Measurements from ENCODE around the gene CNGA4.

Gene CNGA4

DNA sequence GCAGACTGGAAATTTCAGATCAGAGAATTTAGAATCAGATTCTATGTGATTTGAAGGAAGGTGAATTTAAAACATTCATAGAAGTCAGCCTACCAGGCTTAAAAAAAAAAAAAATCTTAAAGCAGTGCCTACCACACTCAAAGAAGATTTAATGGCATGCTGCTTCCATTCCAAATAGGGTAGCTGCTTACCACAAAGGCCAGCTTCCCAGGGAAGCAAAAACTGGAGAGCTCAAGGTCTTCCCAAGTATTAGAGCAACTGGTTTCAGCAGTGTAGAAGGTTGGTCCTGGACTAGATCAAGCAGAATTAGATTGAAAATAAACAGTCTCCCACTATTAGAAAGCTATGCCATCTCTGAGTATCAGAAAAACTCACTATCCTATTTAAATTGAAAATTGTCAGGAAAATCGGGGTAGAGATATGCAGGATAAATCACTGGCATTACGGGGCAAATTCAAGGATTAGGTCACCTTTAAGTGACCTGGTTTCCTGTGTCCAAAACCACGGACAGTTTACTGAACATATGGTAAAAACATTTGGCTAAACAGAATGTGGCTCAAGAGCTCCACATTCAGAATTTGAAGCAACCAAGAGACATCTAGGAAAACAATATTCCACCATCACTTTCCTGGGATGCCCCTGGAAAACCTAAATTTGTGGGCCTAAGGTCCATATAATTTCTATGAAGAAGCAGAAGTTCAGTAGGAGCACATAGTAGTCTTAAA is 32.3 kb upstream of the CNGA4 start:
- Histone ChIP-seq H3K36me3 (replicated peaks) (peaks cover 6% of the 10 kb centered on the region), H3K27me3 (ENCODE audit: low read depth) (no peaks in the 10 kb centered on the region), H3K4me1 (no peaks in the 10 kb centered on the region), H3K4me3 (no peak overlapping the region), H3K9me3 (no peaks in the 10 kb centered on the region)
- DNase-seq (ENCODE audit: low spot score in 2 of 2): no peak
- in situ Hi-C loops (cut with MboI; ENCODE audit: low sequenced_read_pairs): no loop called here

DNA sequence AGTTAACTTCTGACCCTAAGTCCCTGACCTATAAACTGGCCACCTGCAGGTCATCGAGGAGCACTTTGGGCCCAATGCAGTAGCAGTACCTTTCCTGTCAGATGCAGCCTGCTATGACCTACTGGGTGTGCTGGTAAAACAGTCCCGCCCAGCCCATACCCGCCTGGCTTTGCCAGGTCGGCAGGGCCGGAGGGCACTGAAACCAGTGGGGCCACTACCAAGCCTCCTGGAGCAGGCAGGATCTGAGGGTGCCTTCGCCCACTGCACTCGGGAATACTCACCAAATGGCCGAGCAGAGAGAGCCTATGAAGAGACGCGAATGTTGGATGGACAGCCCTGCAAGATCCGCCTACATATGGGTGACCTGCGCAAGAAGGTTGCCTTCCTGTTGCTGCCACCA is 29.1 kb upstream of the CNGA4 start:
- in situ Hi-C loops (cut with MboI; ENCODE audit: low sequenced_read_pairs): no loop called here
- no peaks in the 10 kb centered on the region for H3K27me3 ChIP-seq (ENCODE audit: low read depth)
- H3K36me3 ChIP-seq (replicated peaks): peaks cover 8% of the 10 kb centered on the region
- H3K4me1 ChIP-seq: no peaks in the 10 kb centered on the region
- H3K9me3 ChIP-seq: no peaks in the 10 kb centered on the region
- H3K4me3 ChIP-seq: no peak overlapping the region
- DNase-seq (ENCODE audit: low spot score in 2 of 2): no peak

DNA sequence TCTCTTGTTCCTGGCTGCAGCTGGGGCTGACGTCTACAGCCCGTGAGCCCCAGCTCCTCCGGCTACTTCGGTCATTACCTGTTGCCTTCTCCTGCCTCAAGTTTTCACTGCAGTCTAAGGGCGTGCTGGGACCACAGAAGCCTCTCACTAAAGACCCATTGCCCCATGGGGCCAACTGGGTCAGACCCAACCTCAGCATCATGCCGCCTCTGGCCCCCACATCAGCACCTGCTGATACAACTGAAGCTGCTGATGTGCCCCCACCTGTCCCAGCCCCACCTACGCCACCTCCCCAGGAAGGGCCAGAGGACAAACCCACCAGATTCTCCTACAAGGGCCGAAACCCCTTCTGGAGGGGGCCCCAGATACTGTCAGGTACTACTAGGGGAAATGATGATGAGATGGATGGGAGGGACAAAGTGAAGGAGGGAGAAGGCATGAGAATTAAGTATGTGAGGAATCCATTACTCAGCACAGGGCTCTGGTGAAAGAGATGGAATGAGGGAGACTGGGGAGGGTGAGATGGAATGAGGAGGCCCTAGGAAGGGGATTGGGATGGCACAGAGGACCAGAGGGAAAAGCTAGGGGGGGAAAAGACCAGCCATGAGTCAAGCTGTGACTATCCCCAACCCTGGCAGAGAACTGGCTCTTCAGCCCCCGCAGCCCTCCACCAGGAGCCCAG is 28.5 kb upstream of the CNGA4 start:
- H3K9me3 ChIP-seq: no peaks in the 10 kb centered on the region
- in situ Hi-C loops (cut with MboI; ENCODE audit: low sequenced_read_pairs): no loop called here
- peaks cover 8% of the 10 kb centered on the region for H3K36me3 ChIP-seq (replicated peaks)
- H3K4me1 ChIP-seq: no peaks in the 10 kb centered on the region
- DNase-seq (ENCODE audit: low spot score in 2 of 2): no peak
- H3K27me3 ChIP-seq (ENCODE audit: low read depth): no peaks in the 10 kb centered on the region
- H3K4me3 ChIP-seq: no peak overlapping the region

DNA sequence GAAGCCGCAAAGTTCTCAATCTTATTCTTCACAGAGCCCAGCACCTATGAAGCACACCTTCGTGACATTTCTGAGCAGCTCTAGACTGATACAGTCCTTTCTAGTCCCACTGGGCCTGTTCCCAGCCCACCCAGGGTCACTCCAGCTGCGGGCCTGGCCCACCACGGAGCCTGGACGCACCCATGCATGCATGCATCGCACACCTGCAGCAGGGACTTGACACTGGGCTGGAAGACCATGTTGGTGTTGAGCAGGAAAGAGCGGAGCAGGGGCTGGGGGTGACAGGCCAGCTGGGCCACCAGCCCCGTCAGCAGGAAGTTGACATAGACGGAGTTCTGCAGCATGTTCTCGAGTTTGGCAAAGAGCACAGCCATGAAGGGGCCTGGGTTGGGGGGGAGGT is 24.4 kb upstream of the CNGA4 start:
- in situ Hi-C loops (cut with MboI; ENCODE audit: low sequenced_read_pairs): no loop called here
- Histone ChIP-seq H3K9me3 (no peaks in the 10 kb centered on the region), H3K4me1 (no peaks in the 10 kb centered on the region), H3K36me3 (replicated peaks) (peaks cover 17% of the 10 kb centered on the region), H3K27me3 (ENCODE audit: low read depth) (no peaks in the 10 kb centered on the region), H3K4me3 (no peak overlapping the region)
- DNase-seq (ENCODE audit: low spot score in 2 of 2): no peak

DNA sequence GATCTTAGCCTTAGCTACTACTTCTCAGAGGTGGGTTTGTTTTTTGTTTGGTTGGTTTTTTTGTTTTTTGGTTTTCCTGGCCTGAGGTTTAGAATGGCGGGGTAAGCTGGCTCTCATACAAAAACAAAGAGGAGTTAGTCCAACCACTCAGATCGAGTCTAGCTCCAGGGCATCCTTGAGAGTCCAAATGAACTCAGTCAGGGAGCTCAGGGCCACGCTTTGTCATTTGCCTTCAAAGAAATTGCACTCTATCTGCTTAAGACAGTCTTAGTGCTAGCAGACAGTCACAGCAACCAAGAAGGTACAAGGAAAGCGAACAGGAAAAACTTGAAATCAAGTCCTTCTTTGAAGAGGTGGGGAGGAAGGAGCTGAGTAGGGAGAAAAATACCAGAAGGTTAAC is 22.4 kb upstream of the CNGA4 start:
- Histone ChIP-seq H3K4me3 (no peak overlapping the region), H3K27me3 (ENCODE audit: low read depth) (no peaks in the 10 kb centered on the region), H3K36me3 (replicated peaks) (peaks cover 18% of the 10 kb centered on the region), H3K9me3 (no peaks in the 10 kb centered on the region), H3K4me1 (no peaks in the 10 kb centered on the region)
- in situ Hi-C loops (cut with MboI; ENCODE audit: low sequenced_read_pairs): no loop called here
- DNase-seq (ENCODE audit: low spot score in 2 of 2): no peak

DNA sequence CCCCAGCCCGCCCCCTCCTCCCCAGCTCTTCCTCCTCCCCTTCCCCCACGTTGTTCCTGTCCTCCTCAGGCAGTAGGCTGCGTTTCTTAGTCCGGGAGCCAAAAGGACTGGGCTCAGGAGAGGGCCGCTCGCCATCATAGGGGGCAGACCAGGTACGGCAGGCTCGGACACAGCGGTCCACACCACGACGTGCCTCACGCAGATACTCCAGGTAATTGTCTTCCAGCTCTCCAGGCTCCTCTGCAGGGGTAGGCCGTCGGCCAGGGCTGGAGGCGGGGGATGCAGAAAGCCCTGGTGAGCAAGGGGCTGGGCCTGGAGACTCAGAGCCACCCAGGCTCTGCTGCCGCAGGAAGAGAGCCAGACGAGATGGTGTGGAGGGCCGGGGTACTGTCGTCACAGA is 21.2 kb upstream of the CNGA4 start:
- in situ Hi-C loops (cut with MboI; ENCODE audit: low sequenced_read_pairs): no loop called here

DNA sequence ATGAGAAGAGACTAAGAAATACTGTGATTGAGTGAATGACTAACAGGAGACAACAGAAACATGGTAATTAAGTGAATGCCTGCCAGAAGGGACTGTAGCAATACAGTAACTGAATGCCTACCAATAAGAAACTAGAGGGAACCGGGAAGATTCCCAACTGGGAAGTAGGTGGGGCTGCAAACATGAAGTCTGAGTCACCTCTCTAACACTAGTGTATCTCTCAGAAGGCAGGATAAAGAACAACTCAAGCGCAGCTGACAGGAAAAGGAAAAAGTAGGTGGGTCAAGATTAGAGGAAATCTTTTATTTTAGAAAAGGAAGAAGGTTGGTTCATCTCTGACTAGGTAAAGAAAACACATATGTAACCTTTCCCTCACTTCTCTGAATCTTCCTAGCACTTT is 19.5 kb upstream of the CNGA4 start:
- no peaks in the 10 kb centered on the region for H3K9me3 ChIP-seq
- DNase-seq (ENCODE audit: low spot score in 2 of 2): no peak
- H3K36me3 ChIP-seq (replicated peaks): peaks cover 37% of the 10 kb centered on the region
- H3K4me1 ChIP-seq: no peaks in the 10 kb centered on the region
- no peak overlapping the region for H3K4me3 ChIP-seq
- no peaks in the 10 kb centered on the region for H3K27me3 ChIP-seq (ENCODE audit: low read depth)
- in situ Hi-C loops (cut with MboI; ENCODE audit: low sequenced_read_pairs): no loop called here

More for the DNA sequence above, 21.2 kb upstream of the CNGA4 start:
- Histone ChIP-seq H3K4me3 (no peak overlapping the region), H3K36me3 (replicated peaks) (peaks cover 27% of the 10 kb centered on the region), H3K27me3 (ENCODE audit: low read depth) (no peaks in the 10 kb centered on the region), H3K4me1 (no peaks in the 10 kb centered on the region), H3K9me3 (no peaks in the 10 kb centered on the region)
- no peak for DNase-seq (ENCODE audit: low spot score in 2 of 2)

DNA sequence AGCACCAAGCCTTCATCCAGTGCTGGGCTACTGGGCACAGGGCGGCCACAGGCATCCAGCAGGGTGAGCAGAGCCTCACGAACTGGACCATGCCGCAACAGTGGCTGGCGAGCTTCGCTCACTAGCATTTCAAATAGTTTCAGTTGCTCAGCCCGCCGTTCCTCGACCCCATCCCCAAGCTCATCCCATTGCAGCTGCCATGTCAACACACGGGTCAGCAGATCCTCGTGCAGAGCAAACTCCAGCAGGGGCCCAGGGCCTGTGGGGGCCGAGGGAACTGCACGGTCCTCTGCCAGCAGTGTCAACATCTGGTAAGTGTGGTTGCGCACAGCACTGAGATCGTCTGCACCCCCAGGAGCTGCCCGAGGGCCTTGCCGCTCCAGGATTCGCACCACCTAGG is 15.0 kb upstream of the CNGA4 start:
- Histone ChIP-seq H3K27me3 (ENCODE audit: low read depth) (no peaks in the 10 kb centered on the region), H3K4me1 (peaks cover 7% of the 10 kb centered on the region; the same call in 1 of the 2 replicates), H3K9me3 (no peaks in the 10 kb centered on the region), H3K36me3 (replicated peaks) (peaks cover 34% of the 10 kb centered on the region), H3K4me3 (no peak overlapping the region)
- no peak for DNase-seq (ENCODE audit: low spot score in 2 of 2)
- in situ Hi-C loops (cut with MboI; ENCODE audit: low sequenced_read_pairs): no loop called here

DNA sequence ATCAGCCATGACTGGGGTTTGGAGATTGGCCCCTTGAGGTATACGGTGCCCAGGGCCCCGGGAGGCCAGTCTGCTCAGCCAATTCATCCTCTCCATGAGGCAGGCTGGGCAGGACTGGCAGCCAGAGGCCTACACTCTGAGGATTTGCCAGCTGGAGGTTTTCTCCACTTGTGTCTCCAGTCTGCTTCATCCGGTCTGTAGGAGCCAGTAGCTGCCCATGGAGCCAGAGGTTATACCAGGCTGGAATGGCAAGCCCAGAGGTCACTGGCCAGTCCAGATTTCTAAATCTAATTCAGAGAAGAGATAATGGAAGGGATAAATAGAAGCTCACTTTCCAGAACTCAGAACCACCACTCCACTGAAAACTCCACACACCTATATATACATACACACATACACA is 14.5 kb upstream of the CNGA4 start:
- DNase-seq (ENCODE audit: low spot score in 2 of 2): no peak
- peaks cover 7% of the 10 kb centered on the region; the same call in 1 of the 2 replicates for H3K4me1 ChIP-seq
- no peaks in the 10 kb centered on the region for H3K27me3 ChIP-seq (ENCODE audit: low read depth)
- H3K9me3 ChIP-seq: no peaks in the 10 kb centered on the region
- H3K4me3 ChIP-seq: no peak overlapping the region
- H3K36me3 ChIP-seq (replicated peaks): peaks cover 30% of the 10 kb centered on the region
- in situ Hi-C loops (cut with MboI; ENCODE audit: low sequenced_read_pairs): no loop called here

DNA sequence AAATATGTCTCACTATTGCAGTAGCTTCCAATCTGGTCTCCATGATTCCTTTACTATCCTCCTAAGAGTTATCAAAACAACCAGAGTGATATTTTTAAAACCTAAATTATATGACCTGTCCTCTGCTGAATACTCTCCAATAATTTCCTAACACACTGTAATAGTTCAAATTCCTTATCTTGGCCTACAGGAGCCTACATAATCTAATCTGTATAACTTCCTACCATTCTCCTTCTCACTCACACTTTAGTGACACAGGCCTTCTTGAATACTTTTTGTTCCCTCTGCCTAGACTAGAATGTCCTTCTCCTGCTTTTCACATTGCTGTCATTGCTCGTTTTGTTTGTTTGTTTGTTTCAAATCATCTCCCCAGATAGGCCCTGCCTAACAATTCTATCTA is 13.9 kb upstream of the CNGA4 start:
- H3K27me3 ChIP-seq (ENCODE audit: low read depth): no peaks in the 10 kb centered on the region
- in situ Hi-C loops (cut with MboI; ENCODE audit: low sequenced_read_pairs): no loop called here
- DNase-seq (ENCODE audit: low spot score in 2 of 2): no peak

DNA sequence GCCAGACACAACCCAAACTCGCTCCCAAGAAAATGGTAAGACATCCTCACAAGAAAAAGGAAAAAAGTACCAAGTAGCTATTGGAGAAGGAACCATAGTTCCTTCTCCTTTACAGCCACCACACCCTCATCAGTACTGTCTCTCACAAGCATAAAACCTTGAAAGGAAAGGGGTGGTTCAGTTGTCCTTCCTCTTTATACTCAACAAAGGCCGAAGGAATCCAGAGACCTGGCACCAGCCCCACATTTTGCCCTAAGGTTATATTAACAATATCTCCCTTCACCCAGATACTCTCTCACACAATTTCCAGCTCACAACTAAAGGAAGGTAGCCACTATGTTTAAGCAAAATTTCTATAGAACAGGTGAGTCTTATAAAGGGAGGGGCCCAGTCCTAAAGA is 13.0 kb upstream of the CNGA4 start:
- no peak for DNase-seq (ENCODE audit: low spot score in 2 of 2)
- Histone ChIP-seq H3K4me3 (no peak overlapping the region), H3K9me3 (no peaks in the 10 kb centered on the region), H3K36me3 (replicated peaks) (peaks cover 25% of the 10 kb centered on the region), H3K27me3 (ENCODE audit: low read depth) (no peaks in the 10 kb centered on the region), H3K4me1 (peaks cover 7% of the 10 kb centered on the region; the same call in 1 of the 2 replicates)
- in situ Hi-C loops (cut with MboI; ENCODE audit: low sequenced_read_pairs): no loop called here

More for the DNA sequence above, 13.9 kb upstream of the CNGA4 start:
- peaks cover 7% of the 10 kb centered on the region; the same call in 1 of the 2 replicates for H3K4me1 ChIP-seq
- no peaks in the 10 kb centered on the region for H3K9me3 ChIP-seq
- peaks cover 25% of the 10 kb centered on the region for H3K36me3 ChIP-seq (replicated peaks)
- H3K4me3 ChIP-seq: no peak overlapping the region

DNA sequence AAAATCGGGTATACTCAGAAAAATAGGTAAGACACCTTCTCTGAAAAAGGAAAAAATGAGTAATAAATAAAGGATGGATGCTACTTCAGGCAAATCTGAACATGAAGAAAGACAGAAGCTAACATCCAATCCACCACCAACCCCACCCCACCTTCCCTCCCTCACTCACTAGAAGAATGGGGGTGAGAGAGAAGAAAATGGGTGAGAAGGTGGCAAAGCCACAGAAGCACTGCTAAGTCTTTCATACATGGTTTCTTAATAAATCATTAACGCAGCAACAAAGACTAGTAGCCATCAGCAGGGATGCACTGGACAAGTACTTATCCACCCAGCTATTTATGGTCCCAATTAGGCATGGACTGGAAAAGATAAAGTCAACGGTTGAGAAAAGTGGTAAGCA is 10.4 kb upstream of the CNGA4 start:
- no peak for DNase-seq (ENCODE audit: low spot score in 2 of 2)
- peaks cover 4% of the 10 kb centered on the region for H3K36me3 ChIP-seq (replicated peaks)

DNA sequence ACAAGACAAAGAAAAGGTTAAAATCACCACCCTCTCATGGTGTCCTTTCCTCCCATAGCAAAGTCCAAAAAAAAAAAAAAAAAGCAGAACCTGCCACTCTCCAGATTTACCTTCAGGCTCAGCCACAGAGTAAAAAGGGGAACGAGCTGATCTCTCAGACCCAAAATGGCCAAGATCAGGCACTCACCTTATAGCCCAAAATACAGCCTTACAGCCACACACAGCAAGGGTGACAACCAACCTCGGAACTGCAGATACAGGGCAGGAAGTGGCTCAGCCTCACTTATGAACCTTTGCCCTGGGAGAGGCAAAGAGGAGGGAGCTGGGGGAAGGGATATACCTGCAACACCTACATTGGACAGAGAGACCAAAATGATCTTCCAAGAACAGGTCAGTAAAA is 9.0 kb upstream of the CNGA4 start:
- peaks cover 10% of the 10 kb centered on the region; the same call in 1 of the 2 replicates for H3K4me1 ChIP-seq
- DNase-seq (ENCODE audit: low spot score in 2 of 2): no peak
- in situ Hi-C loops (cut with MboI; ENCODE audit: low sequenced_read_pairs): no loop called here
- H3K4me3 ChIP-seq: no peak overlapping the region
- H3K9me3 ChIP-seq: no peaks in the 10 kb centered on the region
- no peaks in the 10 kb centered on the region for H3K27me3 ChIP-seq (ENCODE audit: low read depth)
- H3K36me3 ChIP-seq (replicated peaks): no peaks in the 10 kb centered on the region

More for the DNA sequence above, 10.4 kb upstream of the CNGA4 start:
- Histone ChIP-seq H3K27me3 (ENCODE audit: low read depth) (no peaks in the 10 kb centered on the region), H3K4me1 (peaks cover 8% of the 10 kb centered on the region; the same call in 1 of the 2 replicates), H3K9me3 (no peaks in the 10 kb centered on the region), H3K4me3 (no peak overlapping the region)
- in situ Hi-C loops (cut with MboI; ENCODE audit: low sequenced_read_pairs): no loop called here

DNA sequence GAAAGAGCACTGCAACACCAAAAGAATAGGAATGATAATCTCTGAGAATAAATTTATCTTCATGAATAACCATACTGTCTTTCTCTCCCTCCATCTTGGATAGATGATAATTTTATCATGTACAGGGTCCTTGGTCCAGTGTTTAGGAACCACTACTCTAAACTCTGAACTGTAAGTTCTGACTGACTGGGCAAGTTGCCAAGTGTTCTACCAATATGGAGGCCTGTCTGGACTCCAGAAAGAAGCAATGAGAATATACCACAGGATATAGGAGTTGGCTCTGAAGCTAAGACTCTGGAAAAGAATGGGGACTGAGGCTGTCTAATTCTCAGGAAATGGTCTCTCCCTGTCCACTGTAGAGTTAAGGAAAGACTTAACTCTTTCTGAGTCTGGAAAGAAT is 6.0 kb upstream of the CNGA4 start:
- Histone ChIP-seq H3K4me3 (no peak overlapping the region), H3K9me3 (no peaks in the 10 kb centered on the region), H3K27me3 (ENCODE audit: low read depth) (no peaks in the 10 kb centered on the region), H3K4me1 (peaks cover 8% of the 10 kb centered on the region), H3K36me3 (replicated peaks) (no peaks in the 10 kb centered on the region)
- in situ Hi-C loops (cut with MboI; ENCODE audit: low sequenced_read_pairs): no loop called here
- no peak for DNase-seq (ENCODE audit: low spot score in 2 of 2)

All from HAP-1 (cell line).